Naive thymus-derived CD4-positive, alpha-beta T cell (primary cell): ENCODE measurements around the gene MYCN. TPM values are rescaled to one million over a fixed set of nuclear protein-coding genes. Genes with fewer than 3 reads are reported as not detected.

Source experiments
- ATAC-seq: fragments of 150-1000 bp; cut with Tn5 transposase; 2 replicates; pipeline ENCODE4 v1.10.0; 2021; ENCODE audit warnings: mild to moderate bottlenecking, moderate library complexity
- CTCF ChIA-PET: fragments of 350-600 bp; sonication (Branson Sonifier 250); formaldehyde crosslinking; loops from one replicate; lab custom pipeline; 2021; ENCODE audit warnings: antibody characterized with exemption; lab: Charles Lee
- POLR2A ChIA-PET: fragments of 350-600 bp; sonication (Branson Sonifier 250); formaldehyde crosslinking; loops from one replicate; lab custom pipeline; 2021; ENCODE audit warnings: antibody characterized with exemption, inconsistent platforms; lab: Charles Lee
- DNase-seq, 9 donors: peaks; one replicate each; pipeline versions ENCODE4 v3.0.0 to v3.0.0-alpha.2; 2020 to 2022; ENCODE audit warnings: mixed read lengths in 1 of 9
- H3K27ac ChIP-seq: one replicate; pipeline ENCODE4 v1.7.0; 2013; ENCODE audit warnings: mild to moderate bottlenecking, low read depth, low read length, moderate library complexity
- H3K27me3 ChIP-seq, 2 donors: one replicate each; pipeline ENCODE4 v1.7.0; 2013; ENCODE audit warnings: low read length in 2 of 2, mild to moderate bottlenecking in 2 of 2, moderate library complexity in 2 of 2; ENCODE audit not compliant: control insufficient read depth in 2 of 2, insufficient read depth in 2 of 2
- H3K36me3 ChIP-seq, 3 experiments: 1 replicate in 2 of 3; 2 replicates in 1 of 3; pipeline ENCODE4 v1.7.0; 2013; ENCODE audit warnings: low read length in 3 of 3, mild to moderate bottlenecking in 3 of 3, moderate library complexity in 1 of 3; ENCODE audit not compliant: insufficient read depth in 3 of 3, control insufficient read depth in 2 of 3
- H3K4me1 ChIP-seq, 2 donors: one replicate each; pipeline ENCODE4 v1.7.0; 2013; ENCODE audit warnings: low read length in 2 of 2, mild to moderate bottlenecking in 2 of 2, moderate library complexity in 1 of 2; ENCODE audit not compliant: control insufficient read depth in 2 of 2, insufficient read depth in 2 of 2
- H3K4me3 ChIP-seq: 2 replicates; pipeline ENCODE4 v1.7.0; 2013; ENCODE audit warnings: mild to moderate bottlenecking, low read length
- H3K9me3 ChIP-seq, 3 experiments: 1 replicate in 2 of 3; 2 replicates in 1 of 3; pipeline ENCODE4 v1.7.0; 2013; ENCODE audit warnings: low read length in 3 of 3; ENCODE audit not compliant: control insufficient read depth in 2 of 3
- H3K27ac Mint-ChIP-seq, 9 donors: one replicate each; pipeline ENCODE4 v1.8.0; 2020 to 2022; ENCODE audit warnings: mixed read lengths in 9 of 9, mild to moderate bottlenecking in 8 of 9, moderate library complexity in 5 of 9, inconsistent platforms in 2 of 9
- H3K27me3 Mint-ChIP-seq, 5 donors: one replicate each; pipeline ENCODE4 v1.8.0; 2021 to 2022; ENCODE audit warnings: mixed read lengths in 5 of 5, mild to moderate bottlenecking in 1 of 5
- H3K36me3 Mint-ChIP-seq, 5 donors: one replicate each; pipeline ENCODE4 v1.8.0; 2020 to 2022; ENCODE audit warnings: mixed read lengths in 5 of 5, mild to moderate bottlenecking in 3 of 5, inconsistent platforms in 1 of 5
- H3K4me1 Mint-ChIP-seq, 7 donors: one replicate each; pipeline ENCODE4 v1.8.0; 2020 to 2022; ENCODE audit warnings: mixed read lengths in 7 of 7, mild to moderate bottlenecking in 3 of 7, inconsistent platforms in 1 of 7
- H3K4me3 Mint-ChIP-seq, 10 donors: one replicate each; pipeline ENCODE4 v1.8.0; 2020 to 2022; ENCODE audit warnings: mild to moderate bottlenecking in 10 of 10, mixed read lengths in 10 of 10, moderate library complexity in 6 of 10, inconsistent platforms in 2 of 10
- H3K9me3 Mint-ChIP-seq, 11 donors: one replicate each; pipeline ENCODE4 v1.8.0; 2020 to 2022; ENCODE audit warnings: mixed read lengths in 11 of 11, mild to moderate bottlenecking in 4 of 11, inconsistent platforms in 1 of 11, moderate library complexity in 1 of 11
- intact Hi-C, 2 donors: fragments of 100-400 bp; cut with micrococcal nuclease; formaldehyde crosslinking; loops; one replicate each; pipeline ENCODE4 v1.15.1; 2023
- polyA plus RNA-seq, 2 donors: library from polyadenylated mRNA; unstranded; fragments of 300-500 nt; fragmentation: Illumina TruSeq; gene quantifications; one replicate each; pipeline ENCODE4 v1.2.3, GENCODE V29; 2021
- total RNA-seq, 6 experiments: library from RNA in 5 of 6; stranded (reverse) in 5 of 6; gene quantifications; 1 replicate in 5 of 6; 2 replicates in 1 of 6; pipeline ENCODE4 v1.2.3 and lab custom pipeline; 2021 to 2026

Gene MYCN
- total and polyA plus RNA-seq, 7 experiments from 2014 or later, result 0.21 to 2.3 (median 0.47) TPM; not detected in 3

- Mint-ChIP-seq H3K4me3 (no peak overlapping the region), H3K27me3 (peaks cover 0 to 27% (median 9%) of the 10 kb centered on the region in 5 donors), H3K36me3 (no peaks in the 10 kb centered on the region), H3K9me3 (peaks cover 5 to 27% (median 11%) of the 10 kb centered on the region in 11 donors), H3K4me1 (no peaks in the 10 kb centered on the region), H3K27ac (no peak overlapping the region)
- POLR2A ChIA-PET, result no interaction called here
- H3K27ac ChIP-seq, result no peak overlapping the region
- H3K4me1 ChIP-seq, result no peaks in the 10 kb centered on the region
- ATAC-seq (no peak), DNase-seq (no peak)
- H3K27me3 ChIP-seq, result no peaks in the 10 kb centered on the region
- H3K4me3 ChIP-seq, result no peak overlapping the region
- no peaks in the 10 kb centered on the region for H3K9me3 ChIP-seq
- CTCF ChIA-PET, result no interaction called here
- H3K36me3 ChIP-seq, result no peaks in the 10 kb centered on the region
- intact Hi-C loops, result no loop called here
These were observed 45.7 kb upstream of the MYCN start for GRCh38 chr2:15894481-15895144.

- H3K27me3 ChIP-seq, result no peaks in the 10 kb centered on the region
- Mint-ChIP-seq H3K4me3 (no peak overlapping the region), H3K27me3 (peaks cover 0 to 27% (median 7%) of the 10 kb centered on the region in 5 donors), H3K4me1 (no peaks in the 10 kb centered on the region), H3K36me3 (no peaks in the 10 kb centered on the region), H3K9me3 (peaks cover 5 to 27% (median 11%) of the 10 kb centered on the region in 11 donors), H3K27ac (no peak overlapping the region)
- no peak overlapping the region for H3K4me3 ChIP-seq
- H3K27ac ChIP-seq, result no peak overlapping the region
- intact Hi-C loops, result no loop called here
- no peaks in the 10 kb centered on the region for H3K4me1 ChIP-seq
- ATAC-seq (no peak), DNase-seq (no peak)
- no peaks in the 10 kb centered on the region for H3K36me3 ChIP-seq
- H3K9me3 ChIP-seq, result no peaks in the 10 kb centered on the region
- ChIA-PET POLR2A (no interaction called here), CTCF (interaction anchor here (0.7 kb wide), 1 partner anchor 18 kb away, joined by 3 read pairs; no protein-coding TSS in a partner anchor)
These were observed 44.5 kb upstream of the MYCN start for GRCh38 chr2:15895615-15896469.

GRCh38 chr2:15896859-15897258 is 43.5 kb upstream of the MYCN start:
- no peak overlapping the region for H3K4me3 Mint-ChIP-seq
- intact Hi-C loops, result no loop called here
- DNase-seq (no peak), ATAC-seq (no peak)
- H3K4me1 Mint-ChIP-seq, result no peaks in the 10 kb centered on the region
- POLR2A ChIA-PET, result no interaction called here
- CTCF ChIA-PET, result no interaction called here
- Histone ChIP-seq H3K27me3 (no peaks in the 10 kb centered on the region), H3K4me1 (no peaks in the 10 kb centered on the region), H3K27ac (no peak overlapping the region), H3K4me3 (no peak overlapping the region), H3K9me3 (no peaks in the 10 kb centered on the region), H3K36me3 (no peaks in the 10 kb centered on the region)
- no peak overlapping the region for H3K27ac Mint-ChIP-seq
- peaks cover 5 to 32% (median 14%) of the 10 kb centered on the region in 11 donors for H3K9me3 Mint-ChIP-seq
- peaks cover 0 to 3% (median 0%) of the 10 kb centered on the region in 5 donors for H3K36me3 Mint-ChIP-seq
- H3K27me3 Mint-ChIP-seq, result peaks cover 0 to 27% (median 5%) of the 10 kb centered on the region in 5 donors

- Mint-ChIP-seq H3K27ac (no peak overlapping the region), H3K36me3 (peaks cover 0 to 3% (median 0%) of the 10 kb centered on the region in 5 donors), H3K27me3 (peaks cover 0 to 27% (median 5%) of the 10 kb centered on the region in 5 donors), H3K4me3 (no peak overlapping the region), H3K4me1 (no peaks in the 10 kb centered on the region), H3K9me3 (peaks cover 5 to 32% (median 14%) of the 10 kb centered on the region in 11 donors)
- Histone ChIP-seq H3K4me1 (no peaks in the 10 kb centered on the region), H3K36me3 (no peaks in the 10 kb centered on the region), H3K9me3 (no peaks in the 10 kb centered on the region), H3K27ac (no peak overlapping the region), H3K27me3 (no peaks in the 10 kb centered on the region), H3K4me3 (no peak overlapping the region)
- ChIA-PET CTCF (no interaction called here), POLR2A (no interaction called here)
- no peak for ATAC-seq
- no peak for DNase-seq
- intact Hi-C loops, result no loop called here
These were observed 42.8 kb upstream of the MYCN start for GRCh38 chr2:15897431-15898098.

GRCh38 chr2:15899327-15899612 is 41.1 kb upstream of the MYCN start:
- Histone ChIP-seq H3K9me3 (no peaks in the 10 kb centered on the region), H3K27me3 (no peaks in the 10 kb centered on the region), H3K4me3 (no peak overlapping the region), H3K4me1 (no peaks in the 10 kb centered on the region), H3K36me3 (no peaks in the 10 kb centered on the region), H3K27ac (no peak overlapping the region)
- H3K27me3 Mint-ChIP-seq, result peaks cover 0 to 26% (median 4%) of the 10 kb centered on the region in 5 donors
- H3K27ac Mint-ChIP-seq, result no peak overlapping the region
- no peak for DNase-seq
- H3K9me3 Mint-ChIP-seq, result peaks cover 5 to 32% (median 14%) of the 10 kb centered on the region in 11 donors
- intact Hi-C loops, result no loop called here
- peaks cover 0 to 3% (median 0%) of the 10 kb centered on the region in 5 donors for H3K36me3 Mint-ChIP-seq
- H3K4me3 Mint-ChIP-seq, result no peak overlapping the region
- POLR2A ChIA-PET, result no interaction called here
- no peaks in the 10 kb centered on the region for H3K4me1 Mint-ChIP-seq
- ATAC-seq, result no peak
- CTCF ChIA-PET, result no interaction called here

GRCh38 chr2:15899751-15900493 is 40.4 kb upstream of the MYCN start:
- no peak overlapping the region for H3K27ac Mint-ChIP-seq
- intact Hi-C loops, result no loop called here

More at GRCh38 chr2:15899751-15900493, 40.4 kb upstream of the MYCN start:
- H3K4me1 ChIP-seq, result no peaks in the 10 kb centered on the region
- H3K36me3 Mint-ChIP-seq, result peaks cover 0 to 3% (median 0%) of the 10 kb centered on the region in 5 donors
- CTCF ChIA-PET, result no interaction called here
- peaks cover 0 to 21% (median 4%) of the 10 kb centered on the region in 5 donors for H3K27me3 Mint-ChIP-seq
- H3K4me3 Mint-ChIP-seq, result no peak overlapping the region
- no peak for ATAC-seq
- DNase-seq, result no peak
- no peaks in the 10 kb centered on the region for H3K4me1 Mint-ChIP-seq
- H3K27ac ChIP-seq, result no peak overlapping the region
- no peaks in the 10 kb centered on the region for H3K36me3 ChIP-seq
- no peaks in the 10 kb centered on the region for H3K27me3 ChIP-seq
- POLR2A ChIA-PET, result no interaction called here
- H3K4me3 ChIP-seq, result no peak overlapping the region
- H3K9me3 Mint-ChIP-seq, result peaks cover 5 to 32% (median 14%) of the 10 kb centered on the region in 11 donors
- H3K9me3 ChIP-seq, result no peaks in the 10 kb centered on the region
